ENCODE data around the gene LAMA3.

Gene LAMA3

GRCh38 chr18:23668731-23669130 lies 20.5 kb upstream of the LAMA3 start:
- no peak for DNase-seq (ENCODE audit: low read depth)

GRCh38 chr18:23669202-23669766 lies 20.0 kb upstream of the LAMA3 start:
- DNase-seq (ENCODE audit: low read depth) = no peak

- DNase-seq (ENCODE audit: low read depth) = no peak
These were observed 19.3 kb upstream of the LAMA3 start for GRCh38 chr18:23669804-23670405.

GRCh38 chr18:23671564-23671963 lies 17.7 kb upstream of the LAMA3 start:
- no peak for DNase-seq (ENCODE audit: low read depth)

GRCh38 chr18:23673725-23674124 lies 15.5 kb upstream of the LAMA3 start:
- DNase-seq (ENCODE audit: low read depth) = no peak

- no peak for DNase-seq (ENCODE audit: low read depth)
These were observed 14.0 kb upstream of the LAMA3 start for GRCh38 chr18:23675236-23675635.

GRCh38 chr18:23675896-23676295 lies 13.4 kb upstream of the LAMA3 start:
- DNase-seq (ENCODE audit: low read depth) = no peak

- no peak for DNase-seq (ENCODE audit: low read depth)
These were observed 7.2 kb upstream of the LAMA3 start for GRCh38 chr18:23682045-23682444.

- DNase-seq (ENCODE audit: low read depth) = no peak
These were observed 6.8 kb upstream of the LAMA3 start for GRCh38 chr18:23682472-23682871.

- DNase-seq (ENCODE audit: low read depth) = no peak
These were observed 6.1 kb upstream of the LAMA3 start for GRCh38 chr18:23683155-23683554.

- no peak for DNase-seq (ENCODE audit: low read depth)
These were observed 5.6 kb upstream of the LAMA3 start for GRCh38 chr18:23683671-23684070.

- no peak for DNase-seq (ENCODE audit: low read depth)
These were observed 4.6 kb upstream of the LAMA3 start for GRCh38 chr18:23684515-23685197.

GRCh38 chr18:23688528-23688927 lies 725 bp upstream of the LAMA3 start:
- no peak for DNase-seq (ENCODE audit: low read depth)

GRCh38 chr18:23689616-23690504 lies 607 bp downstream of the LAMA3 start:
- no peak for DNase-seq (ENCODE audit: low read depth)

GRCh38 chr18:23690505-23691068 lies 1.3 kb downstream of the LAMA3 start:
- DNase-seq (ENCODE audit: low read depth) = no peak

GRCh38 chr18:23693846-23694245 lies 4.6 kb downstream of the LAMA3 start:
- DNase-seq (ENCODE audit: low read depth) = no peak

- DNase-seq (ENCODE audit: low read depth) = no peak
These were observed 5.6 kb downstream of the LAMA3 start for GRCh38 chr18:23694637-23695430.

GRCh38 chr18:23701017-23701416 lies 11.8 kb downstream of the LAMA3 start:
- DNase-seq (ENCODE audit: low read depth) = no peak

GRCh38 chr18:23701544-23702064 lies 12.4 kb downstream of the LAMA3 start:
- DNase-seq (ENCODE audit: low read depth) = no peak

- no peak for DNase-seq (ENCODE audit: low read depth)
These were observed 13.4 kb downstream of the LAMA3 start for GRCh38 chr18:23702606-23703005.

Data from stimulated activated CD8-positive, alpha-beta memory T cell treated with anti-CD3 and anti-CD28 coated beads, Interleukin-12 subunit alpha, Interleukin-12 subunit beta, amount 100 ng/mL, for 4 hours (primary cell).